ENCODE results near the gene SLC66A2.
"Not testable (repeated sequence)": the region's sequence is repeated elsewhere in the genome, so short reads cannot be mapped to it uniquely, and the experiment has no call there.

Gene SLC66A2

GRCh38 chr18:79869591-79870300 lies 81.7 kb downstream of the SLC66A2 start:
- TF ChIP-seq, protein P1, sequence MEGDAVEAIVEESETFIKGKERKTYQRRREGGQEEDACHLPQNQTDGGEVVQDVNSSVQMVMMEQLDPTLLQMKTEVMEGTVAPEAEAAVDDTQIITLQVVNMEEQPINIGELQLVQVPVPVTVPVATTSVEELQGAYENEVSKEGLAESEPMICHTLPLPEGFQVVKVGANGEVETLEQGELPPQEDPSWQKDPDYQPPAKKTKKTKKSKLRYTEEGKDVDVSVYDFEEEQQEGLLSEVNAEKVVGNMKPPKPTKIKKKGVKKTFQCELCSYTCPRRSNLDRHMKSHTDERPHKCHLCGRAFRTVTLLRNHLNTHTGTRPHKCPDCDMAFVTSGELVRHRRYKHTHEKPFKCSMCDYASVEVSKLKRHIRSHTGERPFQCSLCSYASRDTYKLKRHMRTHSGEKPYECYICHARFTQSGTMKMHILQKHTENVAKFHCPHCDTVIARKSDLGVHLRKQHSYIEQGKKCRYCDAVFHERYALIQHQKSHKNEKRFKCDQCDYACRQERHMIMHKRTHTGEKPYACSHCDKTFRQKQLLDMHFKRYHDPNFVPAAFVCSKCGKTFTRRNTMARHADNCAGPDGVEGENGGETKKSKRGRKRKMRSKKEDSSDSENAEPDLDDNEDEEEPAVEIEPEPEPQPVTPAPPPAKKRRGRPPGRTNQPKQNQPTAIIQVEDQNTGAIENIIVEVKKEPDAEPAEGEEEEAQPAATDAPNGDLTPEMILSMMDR (IDR thresholded peaks at IDR 0.05; ENCODE audit: unreplicated experiment in 3 of 3), result no peak
- Mint-ChIP-seq H3K4me1 (peaks cover 14% of the 10 kb centered on the region), H3K27ac (no peak overlapping the region), H3K4me3 (no peak overlapping the region), H3K27me3 (ENCODE audit: low read depth) (peaks cover 14% of the 10 kb centered on the region), H3K36me3 (ENCODE audit: low read depth) (no peaks in the 10 kb centered on the region), H3K9me3 (no peaks in the 10 kb centered on the region)

GRCh38 chr18:79868811-79869541 lies 82.5 kb downstream of the SLC66A2 start:
- Mint-ChIP-seq H3K9me3 (no peaks in the 10 kb centered on the region), H3K27ac (no peak overlapping the region), H3K4me3 (no peak overlapping the region), H3K36me3 (ENCODE audit: low read depth) (no peaks in the 10 kb centered on the region), H3K27me3 (ENCODE audit: low read depth) (peaks cover 12% of the 10 kb centered on the region), H3K4me1 (peaks cover 11% of the 10 kb centered on the region)
- TF ChIP-seq, protein P1 (IDR thresholded peaks at IDR 0.05; ENCODE audit: unreplicated experiment in 3 of 3), result no peak

DNA sequence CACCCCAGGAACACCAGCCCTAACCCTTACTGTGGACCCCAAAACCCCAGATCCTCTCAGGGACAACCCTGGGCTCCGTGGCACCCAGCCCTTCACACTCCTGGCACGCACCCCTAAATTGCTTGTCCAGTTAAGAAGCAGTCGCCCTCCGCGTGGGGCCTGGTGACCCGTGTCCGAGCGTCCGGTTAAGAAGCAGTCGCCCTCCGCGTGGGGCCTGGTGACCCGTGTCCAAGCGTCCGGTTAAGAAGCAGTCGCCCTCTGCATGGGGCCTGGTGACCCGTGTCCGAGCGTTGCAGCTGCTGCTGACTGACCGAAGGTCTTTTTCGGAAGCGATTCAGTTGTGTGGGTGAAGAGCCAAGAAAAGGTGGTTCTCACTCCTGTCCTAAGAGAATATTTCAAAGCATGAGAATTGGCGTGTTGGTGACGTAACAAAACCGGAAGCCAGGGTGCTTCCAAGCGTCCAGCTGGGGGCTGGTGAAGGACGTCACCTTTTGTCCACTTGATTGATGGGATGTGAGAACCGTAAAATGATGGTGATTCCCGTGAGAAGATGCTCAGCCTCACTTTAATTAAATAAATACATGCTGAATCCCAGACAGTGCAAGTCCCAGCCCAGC lies 83.2 kb downstream of the SLC66A2 start:
- no peak overlapping the region for H3K4me3 Mint-ChIP-seq
- TF ChIP-seq, protein P1 (IDR thresholded peaks at IDR 0.05; ENCODE audit: unreplicated experiment in 3 of 3), result no peak
- peaks cover 6% of the 10 kb centered on the region for H3K27me3 Mint-ChIP-seq (ENCODE audit: low read depth)
- no peak overlapping the region for H3K27ac Mint-ChIP-seq
- H3K4me1 Mint-ChIP-seq, result peaks cover 8% of the 10 kb centered on the region
- no peaks in the 10 kb centered on the region for H3K9me3 Mint-ChIP-seq
- no peaks in the 10 kb centered on the region for H3K36me3 Mint-ChIP-seq (ENCODE audit: low read depth)

- no peak overlapping the region for H3K4me3 Mint-ChIP-seq
- TF ChIP-seq, protein P1 (IDR thresholded peaks at IDR 0.05; ENCODE audit: unreplicated experiment in 3 of 3), result no peak
- no peaks in the 10 kb centered on the region for H3K9me3 Mint-ChIP-seq
- no peak overlapping the region for H3K27ac Mint-ChIP-seq
- peaks cover 8% of the 10 kb centered on the region for H3K4me1 Mint-ChIP-seq
- no peaks in the 10 kb centered on the region for H3K36me3 Mint-ChIP-seq (ENCODE audit: low read depth)
- H3K27me3 Mint-ChIP-seq (ENCODE audit: low read depth), result peaks cover 3% of the 10 kb centered on the region
Measured at GRCh38 chr18:79867666-79868065, 83.8 kb downstream of the SLC66A2 start.

- peaks cover 5% of the 10 kb centered on the region for H3K27me3 Mint-ChIP-seq (ENCODE audit: low read depth)
- H3K4me3 Mint-ChIP-seq, result no peak overlapping the region
- H3K27ac Mint-ChIP-seq, result no peak overlapping the region
- TF ChIP-seq, protein P1 (IDR thresholded peaks at IDR 0.05; ENCODE audit: unreplicated experiment in 3 of 3), result no peak
- H3K9me3 Mint-ChIP-seq, result peaks cover 2% of the 10 kb centered on the region
- peaks cover 4% of the 10 kb centered on the region for H3K4me1 Mint-ChIP-seq
- H3K36me3 Mint-ChIP-seq (ENCODE audit: low read depth), result no peaks in the 10 kb centered on the region
Measured at GRCh38 chr18:79866889-79867574, 84.4 kb downstream of the SLC66A2 start.

DNA sequence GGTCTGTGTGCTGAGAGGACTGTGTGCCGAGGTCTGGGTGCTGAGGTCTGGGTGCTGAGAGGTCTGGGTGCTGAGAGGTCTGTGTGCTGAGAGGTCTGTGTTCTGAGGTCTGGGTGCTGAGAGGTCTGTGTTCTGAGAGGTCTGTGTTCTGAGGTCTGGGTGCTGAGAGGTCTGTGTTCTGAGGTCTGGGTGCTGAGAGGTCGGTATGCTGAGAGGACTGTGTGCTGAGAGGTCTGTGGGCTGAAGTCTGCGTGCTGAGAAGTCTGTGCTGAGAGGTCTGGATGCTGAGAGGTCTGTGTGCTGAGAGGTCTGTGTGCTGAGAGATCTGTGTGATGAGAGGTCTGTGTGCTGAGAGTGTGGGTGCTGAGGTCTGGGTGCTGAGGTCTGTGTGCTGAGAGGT lies 85.5 kb downstream of the SLC66A2 start:
- not testable (repeated sequence) for H3K9me3 Mint-ChIP-seq; H3K4me1 Mint-ChIP-seq; H3K36me3 Mint-ChIP-seq (ENCODE audit: low read depth); H3K27ac Mint-ChIP-seq; H3K4me3 Mint-ChIP-seq
- peaks cover 12% of the 10 kb centered on the region for H3K27me3 Mint-ChIP-seq (ENCODE audit: low read depth)

GRCh38 chr18:79864955-79865354 lies 86.5 kb downstream of the SLC66A2 start:
- Mint-ChIP-seq H3K27me3 (ENCODE audit: low read depth) (peaks cover 12% of the 10 kb centered on the region), H3K9me3 (peaks cover 11% of the 10 kb centered on the region)
- H3K4me3 Mint-ChIP-seq; H3K36me3 Mint-ChIP-seq (ENCODE audit: low read depth); H3K27ac Mint-ChIP-seq; H3K4me1 Mint-ChIP-seq: not testable (repeated sequence)

All from nephron (organoid).